GM12801 (cell line): ENCODE data around the gene PNPLA7.

Source experiments
- CTCF ChIP-seq: IDR thresholded peaks from one replicate; pipeline ENCODE4 v1.5.1; 2011; ENCODE audit warnings: control low read depth; ENCODE audit not compliant: insufficient read length; ENCODE audit errors: extremely low read depth

Gene PNPLA7

GRCh38 chr9:137499416-137499815 is 50.8 kb downstream of the PNPLA7 start:
- TF ChIP-seq CTCF, result no peak

GRCh38 chr9:137498720-137499150 is 51.5 kb downstream of the PNPLA7 start:
- no peak for TF ChIP-seq CTCF

GRCh38 chr9:137497921-137498719 is 52.1 kb downstream of the PNPLA7 start:
- no peak for TF ChIP-seq CTCF

- no peak for TF ChIP-seq CTCF
Observed at GRCh38 chr9:137496601-137497375, 53.4 kb downstream of the PNPLA7 start.

GRCh38 chr9:137494550-137495351 is 55.5 kb downstream of the PNPLA7 start:
- TF ChIP-seq CTCF, result no peak

- TF ChIP-seq CTCF, result no peak
Observed at GRCh38 chr9:137494104-137494544, 56.1 kb downstream of the PNPLA7 start.
